HG03103 (cell line): ENCODE data around the gene CEP128.

Experiments
- ATAC-seq: cut with Tn5 transposase; IDR thresholded peaks from one replicate; pipeline ENCODE4 v1.9.1; 2021; ENCODE audit warnings: low read depth; ENCODE audit not compliant: unreplicated experiment

Gene CEP128

DNA sequence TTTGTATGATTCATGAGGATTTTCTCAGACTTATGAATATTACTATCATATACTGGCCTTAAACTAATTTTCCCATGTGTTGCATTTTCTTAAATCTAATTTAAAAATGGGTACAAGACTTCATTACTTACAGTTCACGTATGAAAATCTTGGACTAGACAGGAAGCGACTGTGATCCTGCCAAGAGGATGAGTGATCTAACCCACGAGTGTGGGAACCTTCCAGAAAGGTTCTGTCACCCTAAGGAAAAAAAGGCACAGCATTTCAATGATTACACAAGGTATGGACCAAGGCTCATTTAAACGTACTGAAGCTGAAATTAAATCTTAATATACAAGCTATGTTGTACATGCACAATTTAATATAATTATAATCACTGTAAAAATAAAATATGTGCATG is 436.8 kb downstream of the CEP128 start:
- ATAC-seq = no peak

DNA sequence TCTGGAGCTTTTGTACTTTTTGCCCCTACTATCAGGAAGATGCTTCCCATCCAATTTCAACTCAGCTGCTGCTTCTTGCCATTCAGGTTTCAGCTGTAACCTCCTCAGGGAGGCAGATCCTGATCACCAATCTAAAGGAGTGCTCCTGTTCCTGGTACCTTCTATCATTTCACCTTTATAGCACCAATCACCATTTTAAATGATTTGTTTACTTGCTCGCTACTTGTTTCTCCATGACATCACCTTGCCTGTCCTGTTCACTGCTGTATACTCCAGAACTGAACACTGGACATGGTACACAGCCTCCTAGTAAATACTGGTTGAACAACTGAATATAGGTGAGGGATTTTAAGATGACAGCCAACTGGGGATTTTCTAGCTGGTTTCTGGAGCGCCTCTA is 443.0 kb downstream of the CEP128 start:
- no peak for ATAC-seq

DNA sequence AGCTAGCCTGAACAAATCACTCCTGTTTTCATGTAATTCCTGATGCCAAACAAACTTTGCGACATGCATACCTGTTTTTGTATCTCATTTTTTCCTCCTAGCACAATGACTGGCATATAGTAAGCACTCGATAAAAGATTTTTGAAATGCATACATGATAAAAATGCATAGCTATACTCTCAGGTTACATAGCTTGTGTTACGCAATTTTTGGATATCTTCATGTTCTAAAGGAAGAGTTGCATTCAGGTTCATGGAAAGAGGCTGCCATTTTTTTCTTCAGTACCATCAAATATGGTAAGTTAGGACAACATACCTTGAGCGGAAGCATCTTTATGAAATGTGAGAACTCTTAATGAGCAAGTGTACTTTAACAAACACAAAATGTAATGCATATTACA is 445.4 kb downstream of the CEP128 start:
- no peak for ATAC-seq

DNA sequence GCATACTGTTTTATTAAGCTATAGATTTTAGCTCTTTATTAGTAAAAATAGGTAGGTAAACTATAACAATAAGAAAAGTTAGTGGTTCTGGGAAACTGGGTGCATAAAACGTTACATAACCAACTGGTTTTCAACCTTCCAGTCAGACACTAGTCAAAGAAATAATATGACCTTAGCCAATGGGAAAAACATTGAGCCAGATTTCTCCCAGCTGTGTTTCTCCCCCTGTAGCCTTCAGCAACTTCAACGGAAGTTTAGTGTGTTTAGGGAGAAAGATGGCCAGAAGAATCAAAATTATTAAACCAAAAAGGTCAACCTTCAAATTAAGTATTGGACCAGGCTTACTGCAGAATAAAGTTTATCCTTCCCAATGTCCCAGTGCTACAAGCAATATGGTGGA is 446.8 kb downstream of the CEP128 start:
- no peak for ATAC-seq

DNA sequence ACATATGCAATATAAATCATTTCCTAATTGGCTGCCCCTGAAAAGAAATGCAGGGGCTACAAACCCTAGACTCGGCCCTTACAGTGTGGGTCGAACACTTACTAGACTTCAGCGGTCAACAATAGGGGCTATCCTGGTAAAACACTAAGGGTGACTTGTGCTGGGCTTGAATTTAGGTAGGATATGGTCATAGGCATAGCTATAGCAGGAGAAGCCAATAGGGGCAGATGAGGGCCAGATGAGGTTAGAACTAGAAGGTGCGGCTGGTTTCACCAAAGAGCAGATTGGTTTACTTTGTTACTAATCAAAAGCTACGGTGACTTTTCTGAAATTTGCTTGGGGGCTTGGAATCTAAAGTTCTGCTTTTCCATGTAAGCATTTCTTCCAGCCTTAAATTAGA is 447.9 kb downstream of the CEP128 start:
- ATAC-seq = no peak

DNA sequence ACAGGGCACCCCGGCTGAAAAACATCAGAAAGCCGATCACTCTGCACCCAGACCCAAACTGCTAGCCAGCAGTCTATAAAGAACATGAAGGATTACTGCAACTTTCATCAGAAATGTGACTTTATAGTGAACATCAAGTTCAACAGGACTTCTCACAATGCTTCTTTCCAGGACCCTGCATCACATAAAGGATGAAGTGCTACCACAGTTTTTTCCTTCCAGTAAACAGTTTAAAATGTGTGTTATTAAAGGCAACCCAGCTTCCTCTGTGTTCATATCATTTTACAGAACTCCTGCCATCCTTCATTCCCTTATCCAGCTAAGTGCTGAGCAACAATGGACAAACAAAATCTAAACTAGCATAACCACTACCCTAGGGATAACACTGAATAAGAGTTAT is 449.9 kb downstream of the CEP128 start:
- no peak for ATAC-seq

DNA sequence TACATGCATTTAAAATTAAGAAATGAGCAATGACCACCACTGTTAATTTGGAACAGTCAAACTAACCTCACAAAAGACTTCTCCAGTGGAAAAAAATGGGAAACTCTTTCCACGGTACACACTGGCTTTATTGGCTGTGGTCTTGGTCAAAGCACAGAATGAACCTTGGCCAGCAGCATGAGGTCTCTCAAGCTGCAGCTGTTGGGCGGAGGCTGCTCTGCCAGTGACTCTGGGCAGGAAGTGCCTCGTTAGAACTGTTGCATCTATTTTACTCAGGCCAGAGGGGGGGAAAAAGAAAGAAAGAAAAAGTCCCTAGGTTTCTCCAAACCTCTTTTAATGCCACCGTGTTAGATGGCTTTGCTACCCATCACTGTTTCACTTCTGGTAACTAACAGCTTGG is 450.4 kb downstream of the CEP128 start:
- no peak for ATAC-seq

DNA sequence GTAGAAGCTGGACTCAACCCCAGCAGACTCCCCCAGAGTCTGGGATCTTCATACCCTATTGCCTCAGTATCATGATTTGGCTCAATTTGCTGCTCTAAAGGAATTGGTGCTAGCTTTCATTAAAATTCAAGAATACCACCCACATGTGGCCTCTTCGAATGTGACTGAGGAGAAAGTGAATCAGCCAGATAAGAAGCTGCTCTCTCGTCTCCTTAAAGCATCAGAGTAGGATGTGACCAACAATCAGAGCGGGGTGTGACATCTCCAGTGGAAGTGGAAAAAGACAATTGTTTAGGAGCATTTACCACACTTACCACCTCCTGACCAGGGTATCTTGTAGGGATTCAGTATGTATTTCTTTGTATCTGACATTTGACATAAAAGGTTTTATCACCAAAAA is 452.0 kb downstream of the CEP128 start:
- no peak for ATAC-seq

DNA sequence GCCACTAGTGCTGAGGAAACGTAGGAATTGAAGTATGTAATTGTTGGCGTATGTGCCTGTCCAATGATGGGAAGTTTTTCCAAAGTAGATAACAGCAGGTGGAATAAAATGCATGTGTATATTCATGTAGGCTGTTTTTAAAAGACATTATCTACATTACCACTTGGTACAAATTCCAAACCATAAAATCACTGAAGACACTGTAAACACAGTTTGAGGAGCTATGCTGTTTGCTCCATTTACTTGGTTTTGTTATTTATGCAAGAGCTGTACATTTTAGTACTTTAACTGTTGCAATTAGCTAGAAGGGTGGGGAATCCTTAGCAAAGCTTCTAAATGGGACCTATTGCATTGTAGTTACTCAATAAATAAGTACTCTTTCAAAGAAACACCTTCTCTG is 455.8 kb downstream of the CEP128 start:
- ATAC-seq = no peak

DNA sequence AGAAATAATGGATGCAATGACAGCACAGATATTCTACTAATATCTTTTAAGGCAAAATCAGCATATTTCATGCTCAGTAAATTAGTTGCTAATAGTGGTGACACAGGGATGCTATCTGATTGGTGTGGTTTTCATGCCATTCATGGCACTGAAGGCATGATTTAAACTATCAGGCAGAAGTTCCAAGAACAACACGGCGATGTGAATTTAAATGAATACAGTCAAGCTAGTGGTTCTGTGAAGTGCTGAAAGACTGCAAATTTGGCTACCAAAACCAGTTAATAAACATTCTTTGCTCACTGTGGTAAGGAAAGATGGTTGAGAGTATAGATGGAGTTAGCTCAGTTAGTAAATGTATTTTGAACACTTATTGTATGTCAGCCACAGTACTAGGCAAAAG is 458.2 kb downstream of the CEP128 start:
- ATAC-seq = no peak

DNA sequence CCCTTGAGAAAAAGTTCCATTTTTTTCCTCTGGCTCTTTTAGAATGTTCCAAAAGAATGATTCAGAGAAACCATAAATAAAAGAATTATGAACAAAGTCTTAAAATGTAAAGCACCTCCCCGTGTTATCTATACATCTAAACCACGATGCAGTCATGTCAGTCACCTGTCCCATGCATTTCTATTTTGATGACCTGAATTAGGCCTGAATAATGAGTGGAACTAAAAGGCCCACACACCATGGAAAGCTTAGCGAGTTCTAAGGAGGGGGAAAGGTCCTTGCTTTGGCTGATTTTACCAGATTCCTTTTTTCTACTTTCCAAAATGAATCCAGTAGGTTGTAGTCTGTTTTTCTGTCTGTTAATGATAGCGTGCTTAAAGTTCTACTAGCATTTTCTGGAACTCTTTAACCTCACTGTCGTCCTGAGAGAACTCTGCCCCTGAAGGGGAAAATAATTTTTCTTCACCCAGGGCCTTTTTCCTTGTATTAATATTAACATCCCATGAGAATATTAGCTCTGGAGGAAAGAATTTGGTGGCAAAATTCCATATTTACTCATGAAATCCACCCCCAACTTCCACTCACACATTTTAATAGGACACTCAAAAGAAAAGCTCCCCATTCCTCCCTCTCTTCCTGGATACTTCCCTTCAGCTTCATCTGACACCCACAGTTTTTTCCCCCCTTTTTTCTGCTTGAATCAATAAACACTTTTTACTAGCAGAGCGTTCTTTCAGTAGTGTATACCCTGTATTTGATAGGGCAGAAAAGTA is 464.0 kb downstream of the CEP128 start:
- no peak for ATAC-seq

DNA sequence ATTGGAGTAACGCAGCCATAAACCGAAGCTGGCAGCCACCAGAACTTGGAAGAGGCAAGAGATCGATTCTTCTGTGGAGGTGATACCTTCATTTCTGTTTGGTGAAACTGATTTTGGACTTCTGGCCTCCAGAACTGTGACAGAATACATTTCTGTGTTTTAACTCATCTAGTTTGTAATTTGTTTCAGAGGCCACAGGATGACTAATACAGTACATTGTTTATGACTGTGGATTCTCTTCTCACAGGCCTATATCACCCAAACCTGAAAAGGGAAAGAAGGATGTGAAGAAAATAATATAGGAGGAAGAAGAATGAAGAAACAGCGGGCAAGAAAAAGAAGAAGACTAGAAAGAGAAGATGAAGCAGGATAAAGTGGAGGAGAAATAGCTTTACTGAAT is 466.5 kb downstream of the CEP128 start:
- no peak for ATAC-seq

DNA sequence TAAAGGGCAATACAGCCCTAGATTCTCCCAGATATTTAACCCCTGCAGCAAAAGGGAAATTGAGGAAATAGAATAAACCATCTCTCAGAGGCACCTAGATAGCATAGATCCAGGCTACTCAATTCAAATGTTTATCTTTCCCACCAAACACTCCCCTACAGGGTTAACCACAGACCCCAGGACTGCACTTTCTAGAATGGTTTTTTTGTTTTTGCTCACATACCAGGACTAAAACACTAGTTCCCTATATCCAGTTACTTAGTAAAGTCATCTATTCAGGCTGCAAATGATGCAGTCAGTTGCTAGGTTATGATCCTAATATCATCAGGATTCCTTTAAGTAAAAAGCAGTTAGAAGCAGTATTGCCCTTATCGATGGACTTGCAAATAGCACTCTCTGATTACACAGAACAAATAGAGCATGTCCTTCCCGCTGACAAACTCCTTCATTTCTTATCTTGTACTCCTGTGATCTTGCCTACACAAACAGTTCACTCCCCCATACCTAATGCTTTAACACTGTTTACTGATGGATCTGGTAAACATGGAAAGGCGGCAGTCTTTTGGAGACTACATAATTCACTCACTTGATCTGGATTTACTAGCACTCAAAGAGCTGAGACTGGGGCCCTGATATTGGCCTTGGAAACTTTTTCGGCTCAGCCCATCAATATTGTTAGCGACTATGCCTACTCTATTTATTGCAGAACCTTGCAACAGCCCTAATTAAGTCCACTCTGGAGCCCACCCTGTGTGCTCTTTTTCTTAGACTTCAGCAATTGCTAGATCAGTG is 473.0 kb downstream of the CEP128 start:
- no peak for ATAC-seq

DNA sequence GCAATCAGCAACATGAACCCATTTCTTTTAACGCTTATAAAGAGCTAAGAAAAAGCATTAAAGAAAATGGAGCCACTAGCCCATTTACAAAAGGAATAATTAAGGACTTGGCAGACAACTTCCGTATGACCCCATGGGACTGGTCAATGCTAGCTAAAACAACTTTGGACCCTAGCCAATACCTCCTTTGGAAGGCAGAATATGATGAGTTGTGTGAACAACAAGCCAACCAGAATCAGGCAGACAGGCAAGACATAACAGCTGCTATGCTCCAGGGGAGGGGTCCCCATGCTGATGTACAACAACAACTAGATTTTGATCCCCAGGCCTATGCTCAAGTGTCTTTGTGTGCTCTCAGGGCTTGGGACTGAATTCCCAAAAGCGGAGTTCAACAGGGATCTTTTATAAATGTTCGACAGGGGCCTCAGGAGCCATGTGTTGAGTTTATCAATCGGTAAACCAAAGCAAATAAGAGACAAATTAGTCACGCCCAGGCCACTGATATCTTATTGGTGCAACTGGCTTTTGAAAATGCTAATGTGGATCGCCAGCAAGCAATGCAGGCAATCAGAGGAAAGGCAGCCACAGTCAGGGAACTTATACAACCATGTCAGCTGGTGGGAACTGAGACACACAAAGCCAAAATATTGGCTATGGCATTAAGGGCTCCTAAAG is 475.9 kb downstream of the CEP128 start:
- ATAC-seq = no peak

DNA sequence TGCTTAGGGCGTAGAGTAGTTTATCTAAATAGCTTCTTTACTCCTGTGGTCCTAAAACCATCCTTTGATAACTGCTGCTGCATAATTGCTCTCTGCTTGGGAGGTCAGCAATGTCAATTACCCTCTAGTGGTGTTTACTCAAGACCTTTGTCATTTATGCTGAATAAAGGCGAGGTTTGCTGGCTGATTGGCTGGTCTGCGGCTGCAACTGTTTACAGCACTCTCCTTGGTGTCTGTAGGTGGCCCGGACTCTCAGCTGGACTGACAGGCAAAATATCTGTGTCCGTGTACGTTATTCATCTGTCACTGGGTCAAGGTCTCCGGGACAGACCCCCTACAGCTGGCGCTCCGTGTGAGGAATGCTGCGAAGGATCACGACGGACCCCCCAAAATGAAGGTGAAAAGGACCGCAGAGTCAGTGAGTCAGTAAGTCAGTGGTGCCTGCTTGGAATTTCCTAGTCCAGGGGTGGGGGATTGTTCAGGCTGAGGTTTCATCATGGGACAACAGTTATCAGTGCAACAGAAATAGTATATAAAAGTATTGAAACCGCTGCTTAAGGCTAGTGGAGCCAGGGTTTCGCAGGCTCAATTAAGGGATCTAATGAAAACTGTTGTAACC is 476.9 kb downstream of the CEP128 start:
- ATAC-seq = no peak

DNA sequence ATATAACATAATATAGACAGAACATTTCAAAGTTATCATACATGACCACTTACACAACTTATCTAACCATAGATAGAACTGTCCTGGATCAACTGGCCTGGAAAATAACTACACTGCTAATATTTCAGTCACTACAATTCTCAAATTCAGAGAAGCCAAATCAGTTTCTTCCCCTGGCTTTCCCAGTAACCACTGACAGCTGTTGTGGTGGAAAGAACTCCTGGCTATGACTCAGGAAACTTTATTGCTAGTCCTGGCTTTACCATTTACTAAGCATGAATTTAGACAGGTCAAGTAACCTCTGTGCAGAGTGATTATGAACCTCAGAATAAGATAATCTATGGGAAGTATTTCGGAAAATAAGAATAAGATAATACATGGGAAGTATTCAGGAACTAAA is 485.3 kb downstream of the CEP128 start:
- ATAC-seq = no peak

DNA sequence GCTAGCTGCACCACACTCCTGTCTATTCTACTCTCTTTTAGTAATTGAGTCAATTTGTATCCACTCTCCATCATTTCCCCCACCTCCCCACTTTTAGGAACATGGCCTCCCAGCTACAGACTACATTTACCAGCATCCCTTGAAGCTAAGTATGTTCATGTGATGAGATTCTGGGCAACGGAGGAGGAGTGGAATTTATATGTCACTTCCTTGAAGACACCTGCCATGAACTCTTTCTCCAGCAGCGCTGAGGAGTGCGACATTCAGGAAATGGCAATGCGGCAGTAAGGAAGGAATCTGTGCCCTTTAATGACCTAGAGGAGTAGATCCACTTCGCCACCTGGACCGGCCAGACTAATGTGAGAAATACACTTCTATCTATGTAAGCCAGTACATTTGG is 486.5 kb downstream of the CEP128 start:
- no peak for ATAC-seq

DNA sequence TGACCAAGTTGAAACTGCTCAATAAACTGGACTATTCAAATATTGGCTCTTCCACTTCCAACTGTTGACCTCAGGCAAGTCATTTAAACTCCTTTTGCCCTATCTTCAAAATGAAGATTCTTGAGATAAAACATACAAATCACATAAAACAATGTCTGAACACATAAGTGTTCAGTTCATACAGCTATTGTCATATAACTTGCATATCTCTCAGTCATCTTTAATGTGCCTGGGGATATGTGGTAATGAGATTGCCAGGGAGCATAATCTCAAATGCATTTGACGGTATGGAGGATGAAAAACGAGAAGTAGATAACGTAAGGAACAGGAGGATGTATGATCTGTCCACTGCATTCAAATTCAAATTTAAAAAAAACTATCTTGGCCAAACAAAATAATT is 493.3 kb downstream of the CEP128 start:
- no peak for ATAC-seq

DNA sequence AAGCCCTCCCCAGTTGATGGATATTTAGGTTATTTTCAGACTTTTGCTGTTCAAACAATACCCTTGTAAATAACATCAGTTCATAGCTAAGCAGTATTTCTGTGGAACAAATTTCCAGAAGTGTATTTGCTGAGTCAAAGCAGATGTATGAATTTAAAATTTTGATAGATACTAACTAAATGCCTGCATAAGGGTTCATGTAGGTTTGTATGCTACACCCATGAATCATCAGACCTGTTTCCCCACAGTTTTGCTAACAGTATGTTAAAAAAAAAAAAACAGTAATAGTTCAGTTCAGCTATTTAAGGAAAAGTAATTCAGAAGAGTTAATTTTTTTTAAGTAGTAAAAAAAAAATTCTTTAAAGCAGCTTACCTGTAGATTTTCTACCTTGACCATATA is 494.1 kb downstream of the CEP128 start:
- ATAC-seq = no peak
